GM12873 (cell line): ENCODE data around the gene CASQ1.

Source experiments
- CTCF ChIP-seq: IDR thresholded peaks from 2 replicates; pipeline ENCODE4 v1.5.1; 2012; ENCODE audit warnings: low read depth, mild to moderate bottlenecking, moderate library complexity, low read length, control low read depth; ENCODE audit not compliant: insufficient read depth; ENCODE audit errors: missing control alignments

The CASQ1 gene

GRCh38 chr1:160179336-160179735, 11.0 kb upstream of the CASQ1 start:
- no peak for TF ChIP-seq CTCF

- TF ChIP-seq CTCF, result no peak
Observed at GRCh38 chr1:160186246-160186645, 4.1 kb upstream of the CASQ1 start.

GRCh38 chr1:160186729-160187128, 3.6 kb upstream of the CASQ1 start:
- TF ChIP-seq CTCF, result no peak

- TF ChIP-seq CTCF, result no peak
Observed at GRCh38 chr1:160187407-160187806, 3.0 kb upstream of the CASQ1 start.

GRCh38 chr1:160188341-160188740, 2.0 kb upstream of the CASQ1 start:
- no peak for TF ChIP-seq CTCF

GRCh38 chr1:160191756-160192155, 1.4 kb downstream of the CASQ1 start:
- no peak for TF ChIP-seq CTCF

- TF ChIP-seq CTCF, result no peak
Observed at GRCh38 chr1:160192234-160192633, 1.9 kb downstream of the CASQ1 start.
